ENCODE results near the gene KRT33A.

DNA sequence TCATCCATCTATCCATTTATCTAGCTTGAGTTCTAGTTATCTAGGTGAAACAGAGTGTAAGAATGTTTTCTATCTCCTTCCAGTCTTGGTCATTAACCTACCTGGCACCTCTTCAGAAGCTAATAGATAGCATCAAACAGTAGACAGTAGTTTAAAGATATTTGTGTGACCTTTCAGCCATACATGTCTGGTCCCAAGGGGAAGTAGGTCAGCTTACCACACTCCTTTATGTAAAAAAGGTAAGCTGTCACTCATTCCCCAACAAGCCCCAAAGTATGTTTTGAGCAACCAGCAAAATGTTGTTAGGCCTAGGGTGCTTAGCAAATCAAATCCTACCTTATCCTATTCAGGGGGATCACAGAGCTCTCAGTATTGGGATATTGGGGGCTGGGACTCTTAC lies 15.4 kb upstream of the KRT33A start:
- no peak for TF ChIP-seq POLR2A (IDR thresholded peaks at IDR 0.05; ENCODE audit: low read depth, low read length)
- no peak for TF ChIP-seq TAF1 (IDR thresholded peaks at IDR 0.05; ENCODE audit: borderline replicate concordance, low read depth, low read length)
- TF ChIP-seq POLR2AphosphoS5 (IDR thresholded peaks at IDR 0.05; ENCODE audit: low read depth, low read length) = no peak

Data from GM12892 (cell line).